WTC11 (cell line): ENCODE measurements around the gene SH3D19. TPM values are rescaled to one million over a fixed set of nuclear protein-coding genes. Genes with fewer than 3 reads are reported as not detected.
A peak's percentile ranks its signal among the peaks of the same experiment; 100 is the strongest.

ENCODE experiments used
- ATAC-seq: fragments of 200-7000 bp; cut with Tn5 transposase; 2 replicates; pipeline ENCODE4 v1.10.0; 2021; ENCODE audit warnings: mild to moderate bottlenecking, moderate library complexity
- CTCF ChIA-PET: fragments of 300-600 bp; sonication (Branson Sonifier 250); formaldehyde crosslinking; loops from one replicate; lab custom pipeline; 2021; ENCODE audit warnings: antibody characterized with exemption; lab: Charles Lee
- POLR2A ChIA-PET: fragments of 350-600 bp; sonication (Branson Sonifier 250); formaldehyde crosslinking; loops from one replicate; lab custom pipeline; 2021; ENCODE audit warnings: antibody characterized with exemption; lab: Charles Lee
- DNase-seq: peaks from one replicate; pipeline ENCODE4 v3.0.0; 2021; ENCODE audit warnings: low spot score
- H3K27ac Mint-ChIP-seq: 2 replicates; pipeline ENCODE4 v1.8.0; 2021; ENCODE audit warnings: mixed read lengths
- H3K27me3 Mint-ChIP-seq: 2 replicates; pipeline ENCODE4 v1.8.0; 2021; ENCODE audit warnings: low read depth, mild to moderate bottlenecking, moderate library complexity, mixed read lengths
- H3K36me3 Mint-ChIP-seq: 2 replicates; pipeline ENCODE4 v1.8.0; 2021; ENCODE audit warnings: mixed read lengths
- H3K4me1 Mint-ChIP-seq: 2 replicates; pipeline ENCODE4 v1.8.0; 2022; ENCODE audit warnings: mixed read lengths
- H3K4me3 Mint-ChIP-seq: 2 replicates; pipeline ENCODE4 v1.8.0; 2021; ENCODE audit warnings: mild to moderate bottlenecking, moderate library complexity, mixed read lengths
- H3K9me3 Mint-ChIP-seq: 2 replicates; pipeline ENCODE4 v1.8.0; 2021; ENCODE audit warnings: mixed read lengths
- ATF1 ChIP-seq: sonication (generic); formaldehyde crosslinking; IDR thresholded peaks from 2 replicates; pipeline ENCODE4 v1.8.1; 2023; ENCODE audit warnings: mild to moderate bottlenecking, moderate library complexity, missing genetic modification reagents
- ATF3 ChIP-seq: sonication (generic); formaldehyde crosslinking; conservative IDR thresholded peaks from 2 replicates; pipeline ENCODE4 v1.8.1; 2022; ENCODE audit warnings: mild to moderate bottlenecking, missing genetic modification reagents
- CREM ChIP-seq: sonication (generic); formaldehyde crosslinking; IDR thresholded peaks from 2 replicates; pipeline ENCODE4 v1.8.1; 2022; ENCODE audit warnings: mild to moderate bottlenecking, missing genetic modification reagents, moderate library complexity
- ELF4 ChIP-seq: sonication (generic); formaldehyde crosslinking; IDR thresholded peaks from 2 replicates; pipeline ENCODE4 v1.8.1; 2022; ENCODE audit warnings: low read depth, mild to moderate bottlenecking, moderate library complexity, missing genetic modification reagents
- FOXK1 ChIP-seq: sonication (generic); formaldehyde crosslinking; IDR thresholded peaks from 2 replicates; pipeline ENCODE4 v1.8.0; 2022; ENCODE audit warnings: mild to moderate bottlenecking, moderate library complexity, missing genetic modification reagents
- GABPB1 ChIP-seq: sonication (generic); formaldehyde crosslinking; IDR thresholded peaks from 2 replicates; pipeline ENCODE4 v1.8.1; 2023; ENCODE audit warnings: mild to moderate bottlenecking, missing genetic modification reagents
- HMGA2 ChIP-seq: fragments of 250-450 bp; sonication (Bioruptor Pico); IDR thresholded peaks from 2 replicates; pipeline ENCODE4 v1.4.0; 2021; ENCODE audit warnings: mild to moderate bottlenecking, moderate library complexity
- NR2C2 ChIP-seq: sonication (generic); formaldehyde crosslinking; IDR thresholded peaks from 2 replicates; pipeline ENCODE4 v1.8.0; 2022; ENCODE audit warnings: mild to moderate bottlenecking, missing genetic modification reagents
- SMAD3 ChIP-seq: sonication (generic); formaldehyde crosslinking; IDR thresholded peaks from 2 replicates; pipeline ENCODE4 v1.8.0; 2022; ENCODE audit warnings: missing genetic modification reagents, mild to moderate bottlenecking, borderline replicate concordance
- TCF7 ChIP-seq: sonication (generic); formaldehyde crosslinking; IDR thresholded peaks from 2 replicates; pipeline ENCODE4 v1.8.0; 2022; ENCODE audit warnings: mild to moderate bottlenecking, low read depth, missing genetic modification reagents, moderate library complexity
- TP53 ChIP-seq: sonication (generic); formaldehyde crosslinking; IDR thresholded peaks from 2 replicates; pipeline ENCODE4 v1.8.1; 2023; ENCODE audit warnings: mild to moderate bottlenecking, missing genetic modification reagents
- ZNF138 ChIP-seq: sonication (generic); formaldehyde crosslinking; conservative IDR thresholded peaks from 2 replicates; pipeline ENCODE4 v1.8.1; 2022; ENCODE audit warnings: mild to moderate bottlenecking, moderate library complexity, missing genetic modification reagents
- ZNF263 ChIP-seq: sonication (generic); formaldehyde crosslinking; IDR thresholded peaks from 2 replicates; pipeline ENCODE4 v1.8.1; 2022; ENCODE audit warnings: low read depth, mild to moderate bottlenecking, moderate library complexity, missing genetic modification reagents
- ZNF281 ChIP-seq: sonication (generic); formaldehyde crosslinking; IDR thresholded peaks from 2 replicates; pipeline ENCODE4 v1.8.0; 2023; ENCODE audit warnings: mild to moderate bottlenecking, missing genetic modification reagents
- ZNF317 ChIP-seq: sonication (generic); formaldehyde crosslinking; IDR thresholded peaks from 2 replicates; pipeline ENCODE4 v1.8.1; 2023; ENCODE audit warnings: low read depth, mild to moderate bottlenecking, moderate library complexity, missing genetic modification reagents, borderline replicate concordance
- ZNF416 ChIP-seq: fragments of 250-450 bp; sonication (Bioruptor Pico); IDR thresholded peaks from 2 replicates; pipeline ENCODE4 v1.9.0; 2021; ENCODE audit warnings: mild to moderate bottlenecking, inconsistent platforms
- total RNA-seq: library from RNA; stranded (reverse); gene quantifications from 3 replicates; pipeline ENCODE4 v1.2.3, GENCODE V29; 2021
- TF ChIP-seq, protein P1 (sequence below): sonication (generic); formaldehyde crosslinking; IDR thresholded peaks from 2 replicates; pipeline ENCODE4 v1.8.0; 2023; ENCODE audit warnings: missing genetic modification reagents
- TF ChIP-seq, protein P2 (sequence below): fragments of 250-450 bp; sonication (Bioruptor Pico); conservative IDR thresholded peaks from 2 replicates; pipeline ENCODE4 v1.9.0; 2021; ENCODE audit warnings: mild to moderate bottlenecking
- TF ChIP-seq, protein P3 (sequence below): sonication (generic); formaldehyde crosslinking; IDR thresholded peaks from 2 replicates; pipeline ENCODE4 v1.8.0; 2022; ENCODE audit warnings: mild to moderate bottlenecking, missing genetic modification reagents

SH3D19 gene
- total RNA-seq, 1 experiment from 2014 or later, result 41.6 TPM

GRCh38 chr4:151319490-151319889 lies 5.9 kb downstream of the SH3D19 start (continued):
- no peak for TF ChIP-seq SMAD3
- TF ChIP-seq, protein P1, sequence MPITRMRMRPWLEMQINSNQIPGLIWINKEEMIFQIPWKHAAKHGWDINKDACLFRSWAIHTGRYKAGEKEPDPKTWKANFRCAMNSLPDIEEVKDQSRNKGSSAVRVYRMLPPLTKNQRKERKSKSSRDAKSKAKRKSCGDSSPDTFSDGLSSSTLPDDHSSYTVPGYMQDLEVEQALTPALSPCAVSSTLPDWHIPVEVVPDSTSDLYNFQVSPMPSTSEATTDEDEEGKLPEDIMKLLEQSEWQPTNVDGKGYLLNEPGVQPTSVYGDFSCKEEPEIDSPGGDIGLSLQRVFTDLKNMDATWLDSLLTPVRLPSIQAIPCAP (CRISPR knock-in tag), result no peak

GRCh38 chr4:151318307-151319006 lies 6.9 kb downstream of the SH3D19 start:
- Mint-ChIP-seq H3K9me3 (no peaks in the 10 kb centered on the region), H3K4me1 (peaks cover 59% of the 10 kb centered on the region), H3K27ac (no peak overlapping the region), H3K36me3 (peaks cover 9% of the 10 kb centered on the region), H3K27me3 (no peaks in the 10 kb centered on the region), H3K4me3 (no peak overlapping the region)
- no peak for TF ChIP-seq ATF3 (CRISPR knock-in tag)
- ChIA-PET CTCF (interaction anchor here (1.7 kb wide), 1 partner anchor 42 kb away, joined by 7 read pairs; the partner anchor contains the start of gene PRSS48), POLR2A (interaction anchor here (0.7 kb wide), 1 partner anchor 90 kb away, joined by 3 read pairs; no protein-coding TSS in a partner anchor)
- DNase-seq, result no peak
- no peak for ATAC-seq

DNA sequence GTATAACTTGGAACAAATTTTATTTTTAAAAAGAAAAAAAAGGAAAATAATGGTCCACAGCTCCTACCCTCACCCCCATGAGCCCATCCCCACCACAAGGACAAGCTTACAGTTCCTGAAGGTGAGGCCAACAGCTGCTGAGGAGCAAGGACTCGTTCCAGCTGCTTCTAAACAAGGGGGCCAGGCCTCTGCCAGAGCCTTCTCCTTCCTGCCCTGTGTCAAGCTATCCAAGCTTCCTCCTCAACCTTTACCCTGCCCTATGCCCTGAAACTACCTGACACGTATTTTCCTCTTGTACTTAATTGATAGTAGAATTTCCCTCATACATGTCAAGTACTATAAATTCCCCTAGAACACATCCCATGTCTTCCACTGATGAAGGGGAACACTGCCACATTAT lies 8.8 kb downstream of the SH3D19 start:
- peaks cover 46% of the 10 kb centered on the region for H3K4me1 Mint-ChIP-seq
- no peaks in the 10 kb centered on the region for H3K27me3 Mint-ChIP-seq
- DNase-seq, result no peak
- TF ChIP-seq HMGA2 (CRISPR knock-in tag), result no peak
- TF ChIP-seq ATF1 (CRISPR knock-in tag), result no peak
- no peak for TF ChIP-seq ZNF317 (CRISPR knock-in tag)
- no peak for TF ChIP-seq ZNF416
- TF ChIP-seq CREM (CRISPR knock-in tag), result no peak
- TF ChIP-seq, protein P1 (CRISPR knock-in tag), result no peak
- no peak for TF ChIP-seq TCF7 (CRISPR knock-in tag)
- no peak for TF ChIP-seq ZNF263 (CRISPR knock-in tag)
- no peak for TF ChIP-seq GABPB1 (CRISPR knock-in tag)
- no peak for TF ChIP-seq FOXK1 (CRISPR knock-in tag)
- no peak for TF ChIP-seq NR2C2 (CRISPR knock-in tag)
- no peak for TF ChIP-seq ATF3 (CRISPR knock-in tag)
- TF ChIP-seq, protein P2, sequence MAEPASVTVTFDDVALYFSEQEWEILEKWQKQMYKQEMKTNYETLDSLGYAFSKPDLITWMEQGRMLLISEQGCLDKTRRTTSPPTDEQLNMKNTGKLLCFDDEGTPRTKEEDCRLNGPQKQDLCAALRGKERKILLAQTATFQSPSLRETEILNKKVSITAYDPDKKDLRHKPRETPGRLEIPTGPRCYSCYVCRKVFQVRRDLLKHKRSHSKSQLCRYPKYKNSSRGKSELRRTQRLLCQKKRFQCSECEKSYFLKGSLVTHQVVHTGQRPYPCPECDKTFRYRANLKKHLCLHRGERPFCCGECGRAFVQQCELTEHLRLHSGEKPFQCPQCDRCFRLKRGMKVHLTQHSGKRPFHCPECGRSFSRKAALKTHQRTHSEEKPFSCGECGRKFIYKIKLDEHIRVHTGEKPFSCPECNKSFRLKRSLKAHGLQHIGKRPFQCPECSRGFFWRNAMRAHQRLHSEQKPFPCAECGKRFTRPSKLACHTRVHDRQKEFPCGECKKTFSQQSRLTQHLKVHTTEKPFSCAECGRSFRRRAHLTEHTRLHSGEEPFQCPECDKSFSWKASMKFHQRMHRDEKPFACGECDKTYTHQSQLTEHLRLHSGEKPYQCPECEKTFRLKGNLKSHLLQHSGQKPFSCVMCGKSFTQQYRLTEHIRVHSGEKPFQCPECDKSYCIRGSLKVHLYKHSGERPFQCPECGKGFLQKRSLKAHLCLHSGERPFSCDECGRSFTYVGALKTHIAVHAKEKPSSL (CRISPR knock-in tag), result no peak
- TF ChIP-seq ZNF138, result no peak
- TF ChIP-seq TP53 (CRISPR knock-in tag), result no peak
- TF ChIP-seq ELF4 (CRISPR knock-in tag), result no peak
- TF ChIP-seq, protein P3, sequence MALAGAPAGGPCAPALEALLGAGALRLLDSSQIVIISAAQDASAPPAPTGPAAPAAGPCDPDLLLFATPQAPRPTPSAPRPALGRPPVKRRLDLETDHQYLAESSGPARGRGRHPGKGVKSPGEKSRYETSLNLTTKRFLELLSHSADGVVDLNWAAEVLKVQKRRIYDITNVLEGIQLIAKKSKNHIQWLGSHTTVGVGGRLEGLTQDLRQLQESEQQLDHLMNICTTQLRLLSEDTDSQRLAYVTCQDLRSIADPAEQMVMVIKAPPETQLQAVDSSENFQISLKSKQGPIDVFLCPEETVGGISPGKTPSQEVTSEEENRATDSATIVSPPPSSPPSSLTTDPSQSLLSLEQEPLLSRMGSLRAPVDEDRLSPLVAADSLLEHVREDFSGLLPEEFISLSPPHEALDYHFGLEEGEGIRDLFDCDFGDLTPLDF (CRISPR knock-in tag), result no peak
- TF ChIP-seq ZNF281 (CRISPR knock-in tag), result no peak
- TF ChIP-seq, all 79 proteins: peak for 0
- Mint-ChIP-seq H3K9me3 (peaks cover 3% of the 10 kb centered on the region), H3K27ac (no peak overlapping the region), H3K4me3 (no peak overlapping the region), H3K36me3 (peaks cover 14% of the 10 kb centered on the region)
- ATAC-seq, result peak; percentile 55
- ChIA-PET CTCF (interaction anchor here (0.9 to 1.7 kb wide), 4 partner anchors 9 to 199 kb away, joined by 3 to 7 read pairs (median 4); partner anchors contain the start of genes PRSS48 and SH3D19), POLR2A (interaction anchor here (1.0 to 1.4 kb wide), 2 partner anchors 9 to 12 kb away, joined by 3 to 5 read pairs; partner anchors contain the start of gene SH3D19)
